ENCODE data around the gene PAPPA.

DNA sequence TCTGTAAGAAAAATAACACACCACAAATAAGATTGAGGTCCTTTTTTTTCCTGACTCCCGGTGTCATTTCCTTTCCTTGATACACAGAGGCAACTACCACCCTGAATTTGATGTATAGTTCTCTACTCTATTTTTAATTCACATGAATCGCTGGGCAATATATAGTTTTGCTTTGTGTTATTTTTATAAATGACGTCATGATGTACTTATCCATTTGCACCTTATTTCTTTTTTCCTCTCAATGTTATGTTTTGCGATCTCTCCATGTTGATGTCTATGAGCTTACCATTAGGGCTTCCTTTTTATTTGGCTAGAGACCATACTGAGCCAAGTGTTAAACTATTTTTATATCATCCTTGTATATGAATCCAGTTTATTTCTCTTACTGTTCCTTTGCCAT, 175.9 kb downstream of the PAPPA start:
- TF ChIP-seq, protein P1, sequence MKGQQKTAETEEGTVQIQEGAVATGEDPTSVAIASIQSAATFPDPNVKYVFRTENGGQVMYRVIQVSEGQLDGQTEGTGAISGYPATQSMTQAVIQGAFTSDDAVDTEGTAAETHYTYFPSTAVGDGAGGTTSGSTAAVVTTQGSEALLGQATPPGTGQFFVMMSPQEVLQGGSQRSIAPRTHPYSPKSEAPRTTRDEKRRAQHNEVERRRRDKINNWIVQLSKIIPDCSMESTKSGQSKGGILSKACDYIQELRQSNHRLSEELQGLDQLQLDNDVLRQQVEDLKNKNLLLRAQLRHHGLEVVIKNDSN (IDR thresholded peaks at IDR 0.05; ENCODE audit: borderline replicate concordance, low read depth), result no peak
- TF ChIP-seq POLR2AphosphoS5 (IDR thresholded peaks at IDR 0.05; ENCODE audit: low read depth, low read length), result no peak
- TF ChIP-seq, protein P2, sequence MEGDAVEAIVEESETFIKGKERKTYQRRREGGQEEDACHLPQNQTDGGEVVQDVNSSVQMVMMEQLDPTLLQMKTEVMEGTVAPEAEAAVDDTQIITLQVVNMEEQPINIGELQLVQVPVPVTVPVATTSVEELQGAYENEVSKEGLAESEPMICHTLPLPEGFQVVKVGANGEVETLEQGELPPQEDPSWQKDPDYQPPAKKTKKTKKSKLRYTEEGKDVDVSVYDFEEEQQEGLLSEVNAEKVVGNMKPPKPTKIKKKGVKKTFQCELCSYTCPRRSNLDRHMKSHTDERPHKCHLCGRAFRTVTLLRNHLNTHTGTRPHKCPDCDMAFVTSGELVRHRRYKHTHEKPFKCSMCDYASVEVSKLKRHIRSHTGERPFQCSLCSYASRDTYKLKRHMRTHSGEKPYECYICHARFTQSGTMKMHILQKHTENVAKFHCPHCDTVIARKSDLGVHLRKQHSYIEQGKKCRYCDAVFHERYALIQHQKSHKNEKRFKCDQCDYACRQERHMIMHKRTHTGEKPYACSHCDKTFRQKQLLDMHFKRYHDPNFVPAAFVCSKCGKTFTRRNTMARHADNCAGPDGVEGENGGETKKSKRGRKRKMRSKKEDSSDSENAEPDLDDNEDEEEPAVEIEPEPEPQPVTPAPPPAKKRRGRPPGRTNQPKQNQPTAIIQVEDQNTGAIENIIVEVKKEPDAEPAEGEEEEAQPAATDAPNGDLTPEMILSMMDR (IDR thresholded peaks at IDR 0.05), result no peak
- TF ChIP-seq EZH2phosphoT487 (IDR thresholded peaks at IDR 0.05; ENCODE audit: borderline replicate concordance, low read depth), result no peak
- no peak for TF ChIP-seq MEF2A (IDR thresholded peaks at IDR 0.05; ENCODE audit: borderline replicate concordance, low read depth)
- no peak for TF ChIP-seq MAX (IDR thresholded peaks at IDR 0.05; ENCODE audit: low read depth)
- TF ChIP-seq MXI1 (IDR thresholded peaks at IDR 0.05; ENCODE audit: low read depth, low read length), result no peak
- TF ChIP-seq, protein P3, sequence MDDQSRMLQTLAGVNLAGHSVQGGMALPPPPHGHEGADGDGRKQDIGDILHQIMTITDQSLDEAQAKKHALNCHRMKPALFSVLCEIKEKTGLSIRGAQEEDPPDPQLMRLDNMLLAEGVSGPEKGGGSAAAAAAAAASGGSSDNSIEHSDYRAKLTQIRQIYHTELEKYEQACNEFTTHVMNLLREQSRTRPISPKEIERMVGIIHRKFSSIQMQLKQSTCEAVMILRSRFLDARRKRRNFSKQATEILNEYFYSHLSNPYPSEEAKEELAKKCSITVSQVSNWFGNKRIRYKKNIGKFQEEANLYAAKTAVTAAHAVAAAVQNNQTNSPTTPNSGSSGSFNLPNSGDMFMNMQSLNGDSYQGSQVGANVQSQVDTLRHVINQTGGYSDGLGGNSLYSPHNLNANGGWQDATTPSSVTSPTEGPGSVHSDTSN (IDR thresholded peaks at IDR 0.05), result no peak
- TF ChIP-seq, protein P4, sequence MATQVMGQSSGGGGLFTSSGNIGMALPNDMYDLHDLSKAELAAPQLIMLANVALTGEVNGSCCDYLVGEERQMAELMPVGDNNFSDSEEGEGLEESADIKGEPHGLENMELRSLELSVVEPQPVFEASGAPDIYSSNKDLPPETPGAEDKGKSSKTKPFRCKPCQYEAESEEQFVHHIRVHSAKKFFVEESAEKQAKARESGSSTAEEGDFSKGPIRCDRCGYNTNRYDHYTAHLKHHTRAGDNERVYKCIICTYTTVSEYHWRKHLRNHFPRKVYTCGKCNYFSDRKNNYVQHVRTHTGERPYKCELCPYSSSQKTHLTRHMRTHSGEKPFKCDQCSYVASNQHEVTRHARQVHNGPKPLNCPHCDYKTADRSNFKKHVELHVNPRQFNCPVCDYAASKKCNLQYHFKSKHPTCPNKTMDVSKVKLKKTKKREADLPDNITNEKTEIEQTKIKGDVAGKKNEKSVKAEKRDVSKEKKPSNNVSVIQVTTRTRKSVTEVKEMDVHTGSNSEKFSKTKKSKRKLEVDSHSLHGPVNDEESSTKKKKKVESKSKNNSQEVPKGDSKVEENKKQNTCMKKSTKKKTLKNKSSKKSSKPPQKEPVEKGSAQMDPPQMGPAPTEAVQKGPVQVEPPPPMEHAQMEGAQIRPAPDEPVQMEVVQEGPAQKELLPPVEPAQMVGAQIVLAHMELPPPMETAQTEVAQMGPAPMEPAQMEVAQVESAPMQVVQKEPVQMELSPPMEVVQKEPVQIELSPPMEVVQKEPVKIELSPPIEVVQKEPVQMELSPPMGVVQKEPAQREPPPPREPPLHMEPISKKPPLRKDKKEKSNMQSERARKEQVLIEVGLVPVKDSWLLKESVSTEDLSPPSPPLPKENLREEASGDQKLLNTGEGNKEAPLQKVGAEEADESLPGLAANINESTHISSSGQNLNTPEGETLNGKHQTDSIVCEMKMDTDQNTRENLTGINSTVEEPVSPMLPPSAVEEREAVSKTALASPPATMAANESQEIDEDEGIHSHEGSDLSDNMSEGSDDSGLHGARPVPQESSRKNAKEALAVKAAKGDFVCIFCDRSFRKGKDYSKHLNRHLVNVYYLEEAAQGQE (IDR thresholded peaks at IDR 0.05; ENCODE audit: low read depth, low read length), result no peak
- TF ChIP-seq, protein P5, sequence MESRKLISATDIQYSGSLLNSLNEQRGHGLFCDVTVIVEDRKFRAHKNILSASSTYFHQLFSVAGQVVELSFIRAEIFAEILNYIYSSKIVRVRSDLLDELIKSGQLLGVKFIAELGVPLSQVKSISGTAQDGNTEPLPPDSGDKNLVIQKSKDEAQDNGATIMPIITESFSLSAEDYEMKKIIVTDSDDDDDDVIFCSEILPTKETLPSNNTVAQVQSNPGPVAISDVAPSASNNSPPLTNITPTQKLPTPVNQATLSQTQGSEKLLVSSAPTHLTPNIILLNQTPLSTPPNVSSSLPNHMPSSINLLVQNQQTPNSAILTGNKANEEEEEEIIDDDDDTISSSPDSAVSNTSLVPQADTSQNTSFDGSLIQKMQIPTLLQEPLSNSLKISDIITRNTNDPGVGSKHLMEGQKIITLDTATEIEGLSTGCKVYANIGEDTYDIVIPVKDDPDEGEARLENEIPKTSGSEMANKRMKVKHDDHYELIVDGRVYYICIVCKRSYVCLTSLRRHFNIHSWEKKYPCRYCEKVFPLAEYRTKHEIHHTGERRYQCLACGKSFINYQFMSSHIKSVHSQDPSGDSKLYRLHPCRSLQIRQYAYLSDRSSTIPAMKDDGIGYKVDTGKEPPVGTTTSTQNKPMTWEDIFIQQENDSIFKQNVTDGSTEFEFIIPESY (IDR thresholded peaks at IDR 0.05; ENCODE audit: borderline replicate concordance, low read depth), result no peak
- TF ChIP-seq GATA2 (CRISPR knock-in tag; IDR thresholded peaks at IDR 0.05), result no peak
